ENCODE results near the gene ART3.

GRCh38 chr4:76067652-76068286 is 6.7 kb upstream of the ART3 start:
- TF ChIP-seq SUZ12 (IDR thresholded peaks at IDR 0.05; ENCODE audit: extremely low read depth, insufficient read depth, insufficient read length), result no peak
- no peak for TF ChIP-seq ZNF274 (IDR thresholded peaks at IDR 0.05; ENCODE audit: low read depth, low read length)
